GM12878 (cell line): ENCODE data around the gene ZCCHC17. TPM values are rescaled to one million over a fixed set of nuclear protein-coding genes. Genes with fewer than 3 reads are reported as not detected.
A peak's percentile ranks its signal among the peaks of the same experiment; 100 is the strongest.
"Not testable (repeated sequence)": the region's sequence is repeated elsewhere in the genome, so short reads cannot be mapped to it uniquely, and the experiment has no call there.

Experiments used
- ATAC-seq: fragments of 200-7000 bp; cut with Tn5 transposase; 3 replicates; pipeline ENCODE4 v1.9.1; 2020; ENCODE audit warnings: mild to moderate bottlenecking, moderate library complexity
- BruUV-seq: library from RNA; stranded (reverse); fragments of 400-500 nt; replicated peaks from 2 replicates; lab custom pipeline; 2021; lab: Mats Ljungman, UMichigan
- CTCF ChIA-PET: fragments of 300-600 bp; sonication (Branson Sonifier 250); formaldehyde crosslinking; extraction: SDS; loops from one replicate; lab custom pipeline; 2021; ENCODE audit warnings: inconsistent platforms; lab: Yijun Ruan, JAX
- POLR2A ChIA-PET: fragments of 350-600 bp; formaldehyde crosslinking; extraction: SDS; loops from one replicate; lab custom pipeline; 2021; ENCODE audit warnings: inconsistent platforms; lab: Charles Lee
- RAD21 ChIA-PET: fragments of 300-600 bp; sonication (Branson Sonifier 250); formaldehyde crosslinking; loops from one replicate; lab custom pipeline; 2023; ENCODE audit warnings: antibody characterized with exemption; ENCODE audit not compliant: unreplicated experiment; lab: Charles Lee
- SMC1A ChIA-PET: fragments of 300-600 bp; sonication (Branson Sonifier 250); formaldehyde crosslinking; loops from one replicate; lab custom pipeline; 2023; ENCODE audit not compliant: unreplicated experiment, uncharacterized antibody; lab: Charles Lee
- DNase-seq: peaks from one replicate; pipeline ENCODE4 v3.0.0-alpha.2; 2011; ENCODE audit warnings: low read depth, low spot score
- FAIRE-seq: peaks from 3 replicates; lab custom pipeline; 2011; peaks lifted over from hg19 to GRCh38; lab: Jason Lieb, UNC
- H2AFZ ChIP-seq: 2 replicates; pipeline ENCODE4 v1.6.0; 2011; ENCODE audit warnings: low read depth, low read length, control low read depth; ENCODE audit not compliant: control insufficient read depth
- H3K27ac ChIP-seq: 2 replicates; pipeline ENCODE4 v1.5.1; 2011; ENCODE audit warnings: control low read depth; ENCODE audit not compliant: control insufficient read depth, insufficient read depth
- H3K27me3 ChIP-seq, 2 experiments: replicated peaks in 1 of 2; 2 replicates each; pipeline versions ENCODE4 v1.6.0 to v1.6.1; 2011; ENCODE audit warnings: low read length in 1 of 2; ENCODE audit not compliant: control insufficient read depth in 2 of 2, insufficient read depth in 2 of 2
- H3K36me3 ChIP-seq, 2 experiments: 2 replicates each; pipeline ENCODE4 v1.5.1; 2011; ENCODE audit warnings: low read length in 1 of 2; ENCODE audit not compliant: control insufficient read depth in 2 of 2, insufficient read depth in 2 of 2
- H3K4me1 ChIP-seq: 2 replicates; pipeline ENCODE4 v1.6.1; 2011; ENCODE audit warnings: mild to moderate bottlenecking, low read length, moderate library complexity, mixed read lengths; ENCODE audit not compliant: control insufficient read depth, insufficient read depth
- H3K4me2 ChIP-seq: 2 replicates; pipeline ENCODE4 v1.6.0; 2011; ENCODE audit warnings: control low read depth; ENCODE audit not compliant: control insufficient read depth, insufficient read depth
- H3K4me3 ChIP-seq: fragments of 200-600 bp; sonication (generic); 2 replicates; pipeline ENCODE4 v1.5.1; 2016
- H3K79me2 ChIP-seq: 2 replicates; pipeline ENCODE4 v1.6.0; 2011; ENCODE audit warnings: low read length; ENCODE audit not compliant: control insufficient read depth, insufficient read depth
- H3K9ac ChIP-seq: 2 replicates; pipeline ENCODE4 v1.8.0; 2011; ENCODE audit warnings: low read length, control low read depth, mixed read lengths; ENCODE audit not compliant: control insufficient read depth, insufficient read depth
- H3K9me3 ChIP-seq: replicated peaks from 3 replicates; pipeline ENCODE4 v1.5.1; 2011; ENCODE audit warnings: mild to moderate bottlenecking, low read length; ENCODE audit not compliant: control insufficient read depth, insufficient read depth
- H4K20me1 ChIP-seq: 2 replicates; pipeline ENCODE4 v1.6.0; 2011; ENCODE audit not compliant: control insufficient read depth, insufficient read depth
- BMI1 ChIP-seq: fragments of 450-650 bp; IDR thresholded peaks from 2 replicates; pipeline ENCODE4 v1.6.1; 2016; ENCODE audit warnings: mild to moderate bottlenecking, moderate library complexity, borderline replicate concordance
- CHD4 ChIP-seq: fragments of 200-600 bp; sonication (generic); IDR thresholded peaks from 2 replicates; pipeline ENCODE4 v1.6.1; 2016; ENCODE audit warnings: mild to moderate bottlenecking
- EGR1 ChIP-seq, 2 experiments: IDR thresholded peaks; 1 replicate in 1 of 2; 2 replicates in 1 of 2; pipeline ENCODE4 v1.6.1; 2011 to 2012; ENCODE audit warnings: low read depth in 2 of 2, low read length in 2 of 2, borderline replicate concordance in 1 of 2, mild to moderate bottlenecking in 1 of 2, moderate library complexity in 1 of 2
- RAD21 ChIP-seq: IDR thresholded peaks from 2 replicates; pipeline ENCODE4 v1.6.1; 2011; ENCODE audit warnings: mild to moderate bottlenecking, low read depth, low read length, moderate library complexity; ENCODE audit not compliant: insufficient read depth
- RFX5 ChIP-seq: IDR thresholded peaks from 2 replicates; pipeline ENCODE4 v1.6.1; 2011; ENCODE audit warnings: low read depth, low read length, improper control_type of control experiment
- SUZ12 ChIP-seq: fragments of 200-600 bp; sonication (generic); IDR thresholded peaks from one replicate; pipeline ENCODE4 v1.6.1; 2018; ENCODE audit warnings: antibody characterized with exemption, mild to moderate bottlenecking; ENCODE audit not compliant: unreplicated experiment
- WGBS: methylation state at CpG from one replicate; pipeline ENCODE4 v1.1.6; 2016; ENCODE audit warnings: low lambda C conversion rate; ENCODE audit not compliant: insufficient replicate concordance, insufficient coverage; ENCODE audit errors: missing lambda C conversion rate; 5-methylcytosine and 5-hydroxymethylcytosine counted together
- in situ Hi-C: fragments of 300-500 bp; cut with MboI; formaldehyde crosslinking; loops from 9 replicates; pipeline ENCODE4 v1.14.3; 2018; ENCODE audit warnings: mixed read lengths
- intact Hi-C: fragments of 100-400 bp; cut with micrococcal nuclease; formaldehyde crosslinking; loops from one replicate; pipeline ENCODE4 v1.14.2; 2022; ENCODE audit not compliant: unreplicated experiment
- polyA plus RNA-seq, 11 experiments: library from polyadenylated mRNA; depleted of rRNA in 4 of 11; unstranded in 6 of 11; stranded (reverse) in 5 of 11; fragments of >200 nt; fragmentation: Nextera tagmentation in 4 of 11; fragmentation: Illumina TruSeq in 1 of 11; extraction: Ambion mirVana in 4 of 11; extraction: Trizol in 1 of 11; gene quantifications; 1 replicate in 1 of 11; 2 replicates in 10 of 11; pipeline versions ENCODE4 v1.2.1 to v1.2.3, GENCODE V29; 2011 to 2016; ENCODE audit warnings: inconsistent platforms in 2 of 11, missing spikeins in 2 of 11, low read depth in 1 of 11
- total RNA-seq, 4 experiments: library from RNA; depleted of rRNA in 3 of 4; stranded (reverse); fragments of >200 nt in 3 of 4; fragmentation: Illumina TruSeq in 1 of 4; extraction: Trizol in 1 of 4; gene quantifications; 2 replicates each; pipeline versions ENCODE4 v1.2.1 to v1.2.3, GENCODE V29; 2013 to 2021

ZCCHC17 gene
- total and polyA plus RNA-seq, 10 of the 15 experiments (the other 5 are each of a cell fraction or from before 2014, with no cell fraction given): 22.3 to 86.3 (median 47.0) TPM

DNA sequence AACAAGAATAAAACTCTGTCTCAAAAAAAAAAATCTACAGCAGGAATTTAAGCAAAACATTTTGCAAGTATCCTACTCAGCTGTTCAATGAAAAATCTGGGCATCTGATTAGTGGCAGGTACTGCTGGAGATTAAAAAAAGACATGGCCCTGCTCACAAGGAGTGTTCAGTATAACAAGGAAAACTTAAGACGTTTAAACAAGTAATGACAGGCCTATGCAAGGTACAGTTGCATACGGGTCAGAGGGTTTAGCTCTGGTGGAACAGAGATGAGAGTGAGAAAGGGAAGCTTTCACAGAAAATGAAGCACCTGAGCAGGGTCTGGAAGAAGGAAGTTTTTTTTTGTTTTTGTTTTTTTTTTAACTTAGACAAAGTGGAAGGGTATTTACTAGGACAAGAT is 23.2 kb upstream of the ZCCHC17 start (continued):
- TF ChIP-seq EGR1 (IDR thresholded peaks at IDR 0.05; ENCODE audit: borderline replicate concordance in 1 of 2, low read depth in 2 of 2, low read length in 2 of 2): no peak
- TF ChIP-seq CHD4: no peak
- no peak for TF ChIP-seq RFX5
- TF ChIP-seq SUZ12: no peak
- no peak for TF ChIP-seq BMI1
- no peak for TF ChIP-seq RAD21

DNA sequence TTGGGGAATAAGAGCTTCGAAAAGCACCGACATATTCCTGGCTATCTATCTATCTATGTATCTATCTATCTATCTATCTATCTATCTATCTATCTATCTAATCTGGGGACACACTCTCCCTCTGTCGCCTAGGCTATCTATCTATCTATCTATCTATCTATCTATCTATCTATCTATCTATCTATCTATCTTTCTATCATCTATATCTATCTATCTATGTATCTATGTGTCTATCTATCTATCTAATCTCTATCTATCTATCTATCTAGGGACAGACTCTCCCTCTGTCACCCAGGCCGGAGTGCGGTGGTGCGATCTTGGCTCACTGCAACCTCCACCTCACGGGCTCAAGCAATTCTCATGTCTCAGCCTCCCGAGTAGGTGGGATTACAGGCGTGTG is 14.4 kb upstream of the ZCCHC17 start:
- H3K4me1 ChIP-seq, H3K27me3 ChIP-seq, intact Hi-C loops, RAD21 ChIA-PET, H3K79me2 ChIP-seq, DNase-seq, BruUV-seq, H3K27ac ChIP-seq, H3K9ac ChIP-seq, H3K4me2 ChIP-seq, SMC1A ChIA-PET, ATAC-seq, FAIRE-seq, CTCF ChIA-PET, H3K9me3 ChIP-seq, H2AFZ ChIP-seq, H3K4me3 ChIP-seq, H4K20me1 ChIP-seq, in situ Hi-C loops, POLR2A ChIA-PET: not testable (repeated sequence)
- WGBS: 95% methylated on average over 9 of the region's 9 CpGs
- peaks cover 2 to 15% of the 10 kb centered on the region in 2 experiments; a peak in 3 of 4 replicates for H3K36me3 ChIP-seq

GRCh38 chr1:31287791-31288190 is 9.0 kb upstream of the ZCCHC17 start:
- H3K4me3 ChIP-seq, DNase-seq, H3K27me3 ChIP-seq, BruUV-seq, ATAC-seq, H3K27ac ChIP-seq, H2AFZ ChIP-seq, in situ Hi-C loops, H3K9ac ChIP-seq, RAD21 ChIA-PET, H3K4me1 ChIP-seq, CTCF ChIA-PET, H4K20me1 ChIP-seq, intact Hi-C loops, H3K79me2 ChIP-seq, H3K9me3 ChIP-seq, H3K4me2 ChIP-seq: not testable (repeated sequence)
- H3K36me3 ChIP-seq: peaks cover 3 to 19% of the 10 kb centered on the region in 2 experiments; a peak in 3 of 4 replicates
- ChIA-PET SMC1A (interaction anchor here (0.7 kb wide), 1 partner anchor 243 kb away, joined by 3 read pairs; no protein-coding TSS in a partner anchor), POLR2A (interaction anchor here (1.3 kb wide), 1 partner anchor 9 kb away, joined by 3 read pairs; the partner anchor contains the start of genes SNRNP40 and ZCCHC17)
- peak; percentile 97 for FAIRE-seq
- WGBS: 75% methylated on average over 4 of the region's 4 CpGs
